K562 (cell line): ENCODE measurements around the gene SUN5. TPM values are rescaled to one million over a fixed set of nuclear protein-coding genes. Genes with fewer than 3 reads are reported as not detected.
A peak's percentile ranks its signal among the peaks of the same experiment; 100 is the strongest.

Experiments used
- ATAC-seq: fragments of 200-7000 bp; cut with Tn5 transposase; 3 replicates; pipeline ENCODE4 v1.9.1; 2020; ENCODE audit warnings: moderate library complexity
- BruUV-seq: library from RNA; stranded (reverse); fragments of 400-500 nt; replicated peaks from 2 replicates; lab custom pipeline; 2021; lab: Mats Ljungman, UMichigan
- CTCF ChIA-PET: fragments of 300-600 bp; formaldehyde crosslinking; extraction: SDS; loops from one replicate; lab custom pipeline; 2021; ENCODE audit warnings: low intra/inter-chr PET ratio; lab: Yijun Ruan, JAX
- POLR2A ChIA-PET: fragments of 300-600, 350-650 bp; sonication (Branson Sonifier 250); formaldehyde crosslinking; extraction: SDS; loops from one replicate; lab custom pipeline; 2021; ENCODE audit warnings: antibody characterized with exemption, inconsistent platforms; lab: Yijun Ruan, JAX
- DNase-seq, 4 experiments: peaks; one replicate each; pipeline versions ENCODE4 v3.0.0 to v3.0.0-alpha.2; 2011 to 2018; ENCODE audit warnings: low spot score in 3 of 4, mixed read lengths in 3 of 4; ENCODE audit errors: extremely low read depth in 1 of 4
- FAIRE-seq: peaks from 2 replicates; lab custom pipeline; 2011; peaks lifted over from hg19 to GRCh38; lab: Jason Lieb, UNC
- H2AFZ ChIP-seq: 2 replicates; pipeline ENCODE4 v1.6.0; 2011; ENCODE audit warnings: low read depth, low read length, control low read depth, inconsistent platforms
- H3K27ac ChIP-seq: fragments of 200-600 bp; 3 replicates; pipeline ENCODE4 v1.8.0; 2011; ENCODE audit warnings: low read depth, mild to moderate bottlenecking, control low read depth, inconsistent platforms, low read length, moderate library complexity, mixed read lengths; ENCODE audit errors: extremely low read depth
- H3K27me3 ChIP-seq, 2 experiments: fragments of 300-600 bp in 1 of 2; 2 replicates in 1 of 2; 3 replicates in 1 of 2; pipeline versions ENCODE4 v1.6.0 to v1.8.0; 2011; ENCODE audit warnings: inconsistent platforms in 2 of 2, low read length in 2 of 2, mild to moderate bottlenecking in 1 of 2, mixed read lengths in 1 of 2, moderate library complexity in 1 of 2; ENCODE audit not compliant: control insufficient read depth in 2 of 2, insufficient read depth in 2 of 2
- H3K36me3 ChIP-seq: fragments of 300-600 bp; 3 replicates; pipeline ENCODE4 v1.8.0; 2011; ENCODE audit warnings: mild to moderate bottlenecking, low read length, inconsistent platforms; ENCODE audit not compliant: control insufficient read depth, insufficient read depth
- H3K4me1 ChIP-seq, 2 experiments: fragments of 200-600 bp in 1 of 2; replicated peaks in 1 of 2; 2 replicates in 1 of 2; 3 replicates in 1 of 2; pipeline versions ENCODE4 v1.5.1 to v1.8.0; 2011; ENCODE audit warnings: inconsistent platforms in 2 of 2, low read length in 2 of 2, mild to moderate bottlenecking in 1 of 2, mixed read lengths in 1 of 2, moderate library complexity in 1 of 2; ENCODE audit not compliant: control insufficient read depth in 2 of 2, insufficient read depth in 2 of 2
- H3K4me2 ChIP-seq: 2 replicates; pipeline ENCODE4 v1.6.1; 2011; ENCODE audit warnings: low read length, control low read depth, inconsistent platforms, mixed read lengths; ENCODE audit not compliant: insufficient read depth
- H3K4me3 ChIP-seq: fragments of 200-600 bp; sonication (generic), shearing (Covaris generic); 2 replicates; pipeline ENCODE4 v1.5.1; 2016; ENCODE audit warnings: control low read depth, inconsistent platforms
- H3K79me2 ChIP-seq: fragments of 200-600 bp; 3 replicates; pipeline ENCODE4 v1.8.0; 2011; ENCODE audit warnings: low read length, inconsistent platforms; ENCODE audit not compliant: control insufficient read depth, insufficient read depth
- H3K9ac ChIP-seq, 2 experiments: 2 replicates each; pipeline versions ENCODE4 v1.6.0 to v1.6.1; 2011; ENCODE audit warnings: low read depth in 2 of 2, low read length in 2 of 2, control low read depth in 1 of 2, inconsistent platforms in 1 of 2, mild to moderate bottlenecking in 1 of 2, mixed read lengths in 1 of 2; ENCODE audit not compliant: insufficient read depth in 1 of 2
- H3K9me1 ChIP-seq: one replicate; pipeline ENCODE4 v1.6.0; 2011; ENCODE audit warnings: inconsistent platforms, mild to moderate bottlenecking, low read length, moderate library complexity; ENCODE audit not compliant: control insufficient read depth, insufficient read depth
- H3K9me3 ChIP-seq: replicated peaks from 2 replicates; pipeline ENCODE4 v1.5.1; 2011; ENCODE audit warnings: low read depth, low read length, inconsistent platforms; ENCODE audit not compliant: control insufficient read depth, insufficient read depth
- H4K20me1 ChIP-seq: replicated peaks from 2 replicates; pipeline ENCODE4 v1.6.1; 2011; ENCODE audit warnings: low read length, inconsistent platforms, mixed read lengths; ENCODE audit not compliant: control insufficient read depth, insufficient read depth
- CCAR2 ChIP-seq: fragments of 200-400 bp; formaldehyde crosslinking; IDR thresholded peaks from 2 replicates; pipeline ENCODE4 v1.6.1; 2017; ENCODE audit warnings: mild to moderate bottlenecking, low read depth, low read length
- NKRF ChIP-seq: fragments of 450-650 bp; IDR thresholded peaks from 2 replicates; pipeline ENCODE4 v1.6.1; 2016; ENCODE audit warnings: borderline replicate concordance
- PTTG1 ChIP-seq: fragments of 450-650 bp; IDR thresholded peaks from 2 replicates; pipeline ENCODE4 v1.6.1; 2016; ENCODE audit warnings: low read depth, mild to moderate bottlenecking, missing genetic modification characterization, missing compliant biosample characterization
- TRIM25 ChIP-seq: fragments of 450-650 bp; IDR thresholded peaks from 2 replicates; pipeline ENCODE4 v1.7.0; 2016; ENCODE audit warnings: borderline replicate concordance
- USF1 ChIP-seq: sonication (generic); formaldehyde crosslinking; IDR thresholded peaks from 2 replicates; pipeline ENCODE4 v1.9.0; 2022; ENCODE audit warnings: mild to moderate bottlenecking, missing genetic modification reagents
- ZBTB5 ChIP-seq: fragments of 450-650 bp; IDR thresholded peaks from 2 replicates; pipeline ENCODE4 v1.6.1; 2017; ENCODE audit warnings: antibody characterized with exemption
- WGBS: fragments of 100-300 bp; shearing (Covaris generic); methylation state at CpG from one replicate; pipeline ENCODE4 v1.1.6; 2016; ENCODE audit warnings: low coverage, mixed read lengths; ENCODE audit not compliant: insufficient coverage; ENCODE audit errors: missing lambda C conversion rate; 5-methylcytosine and 5-hydroxymethylcytosine counted together
- in situ Hi-C: fragments of 300-500 bp; cut with MboI; formaldehyde crosslinking; loops from 4 replicates; pipeline ENCODE4 v1.15.0; 2018; ENCODE audit warnings: inconsistent platforms, mixed read lengths
- intact Hi-C: fragments of 100-400 bp; cut with micrococcal nuclease; formaldehyde crosslinking; loops from 2 replicates; pipeline ENCODE4 v1.14.2; 2022
- polyA plus RNA-seq, 8 experiments: library from polyadenylated mRNA; depleted of rRNA in 4 of 8; stranded (reverse) in 5 of 8; unstranded in 3 of 8; fragments of >200 nt; fragmentation: Nextera tagmentation in 2 of 8; fragmentation: Illumina TruSeq in 1 of 8; extraction: Ambion mirVana in 2 of 8; extraction: Trizol in 1 of 8; gene quantifications; 2 replicates each; pipeline versions ENCODE4 v1.2.1 to v1.2.3, GENCODE V29; 2011 to 2014; ENCODE audit warnings: inconsistent platforms in 1 of 8, missing spikeins in 1 of 8
- total RNA-seq, 7 experiments: library from RNA; depleted of rRNA in 6 of 7; stranded (reverse); fragments of >200 nt in 6 of 7; fragmentation: Illumina TruSeq in 2 of 7; extraction: Trizol in 2 of 7; gene quantifications; 2 replicates each; pipeline versions ENCODE4 v1.2.1 to v1.2.3, GENCODE V29; 2011 to 2021; ENCODE audit warnings: low replicate concordance in 1 of 7

Gene SUN5
- total and polyA plus RNA-seq, 9 of the 15 experiments (the other 6 are each of a cell fraction or from before 2014, with no cell fraction given), result not detected

- Histone ChIP-seq H3K27me3 (peaks cover 25 to 53% of the 10 kb centered on the region in 2 experiments; a peak in 4 of 5 replicates), H3K27ac (no peak overlapping the region), H3K9me3 (no peaks in the 10 kb centered on the region; the same call in 1 of the 2 replicates), H4K20me1 (peaks cover 7% of the 10 kb centered on the region; the same call in 1 of the 2 replicates), H3K9me1 (no peaks in the 10 kb centered on the region), H3K79me2 (no peaks in the 10 kb centered on the region), H3K4me2 (no peak overlapping the region), H3K36me3 (no peaks in the 10 kb centered on the region), H3K4me1 (peaks cover 0 to 7% of the 10 kb centered on the region in 2 experiments; a peak in 1 of 5 replicates), H3K9ac (0 out of 4 replicates have a peak overlapping the region, but pooled peaks of 1 of the 2 experiments have one; percentile 3), H3K4me3 (no peak overlapping the region), H2AFZ (no peak overlapping the region)
- in situ Hi-C loops, result no loop called here
- POLR2A ChIA-PET, result interaction anchor here (0.5 kb wide), 1 partner anchor 305 kb away, joined by 3 read pairs; no protein-coding TSS in a partner anchor
- CTCF ChIA-PET, result no interaction called here
- no peak for TF ChIP-seq NKRF
- TF ChIP-seq TRIM25, result no peak
- no peak for TF ChIP-seq ZBTB5
- TF ChIP-seq USF1, result no peak
- TF ChIP-seq CCAR2, result no peak
- TF ChIP-seq PTTG1 (tag), result no peak
- WGBS, result 0% methylated on average over 5 of the region's 5 CpGs
- ATAC-seq, result no peak
- no TSS peak for BruUV-seq
- peak in 1 of 4 experiments; percentile 3 for DNase-seq
- no peak for FAIRE-seq
- intact Hi-C loops, result no loop called here
Measured at GRCh38 chr20:32962053-32962452, 42.2 kb downstream of the SUN5 start.
